Ovary (tissue), 3 donors: ENCODE measurements around the gene KANSL1L.

Experiments
- CTCF ChIP-seq, 3 donors: fragments of 450-650 bp in 2 of 3; fragments of 200-600 bp in 1 of 3; IDR thresholded peaks; one replicate each; pipeline versions ENCODE4 v1.5.1 to v1.8.0; 2016 to 2022; ENCODE audit warnings: antibody characterized with exemption in 3 of 3, mild to moderate bottlenecking in 1 of 3
- EP300 ChIP-seq: sonication (generic); formaldehyde crosslinking; IDR thresholded peaks from one replicate; pipeline ENCODE4 v1.6.1; 2017; ENCODE audit warnings: antibody characterized with exemption
- donor health status: DM: no; HTN: no; CAD: no.

- TF ChIP-seq CTCF (IDR thresholded peaks at IDR 0.05) (peak in 1 of 3 donors; percentile 2), EP300 (no peak)
These were observed at the start of gene KANSL1L for GRCh38 chr2:210171309-210172218.
